Measurements from ENCODE around the gene PBX2. TPM values are rescaled to one million over a fixed set of nuclear protein-coding genes. Genes with fewer than 3 reads are reported as not detected.

PBX2 gene, protein sequence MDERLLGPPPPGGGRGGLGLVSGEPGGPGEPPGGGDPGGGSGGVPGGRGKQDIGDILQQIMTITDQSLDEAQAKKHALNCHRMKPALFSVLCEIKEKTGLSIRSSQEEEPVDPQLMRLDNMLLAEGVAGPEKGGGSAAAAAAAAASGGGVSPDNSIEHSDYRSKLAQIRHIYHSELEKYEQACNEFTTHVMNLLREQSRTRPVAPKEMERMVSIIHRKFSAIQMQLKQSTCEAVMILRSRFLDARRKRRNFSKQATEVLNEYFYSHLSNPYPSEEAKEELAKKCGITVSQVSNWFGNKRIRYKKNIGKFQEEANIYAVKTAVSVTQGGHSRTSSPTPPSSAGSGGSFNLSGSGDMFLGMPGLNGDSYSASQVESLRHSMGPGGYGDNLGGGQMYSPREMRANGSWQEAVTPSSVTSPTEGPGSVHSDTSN
- total RNA-seq (44.1 TPM), polyA plus RNA-seq (62.2 TPM)

DNA sequence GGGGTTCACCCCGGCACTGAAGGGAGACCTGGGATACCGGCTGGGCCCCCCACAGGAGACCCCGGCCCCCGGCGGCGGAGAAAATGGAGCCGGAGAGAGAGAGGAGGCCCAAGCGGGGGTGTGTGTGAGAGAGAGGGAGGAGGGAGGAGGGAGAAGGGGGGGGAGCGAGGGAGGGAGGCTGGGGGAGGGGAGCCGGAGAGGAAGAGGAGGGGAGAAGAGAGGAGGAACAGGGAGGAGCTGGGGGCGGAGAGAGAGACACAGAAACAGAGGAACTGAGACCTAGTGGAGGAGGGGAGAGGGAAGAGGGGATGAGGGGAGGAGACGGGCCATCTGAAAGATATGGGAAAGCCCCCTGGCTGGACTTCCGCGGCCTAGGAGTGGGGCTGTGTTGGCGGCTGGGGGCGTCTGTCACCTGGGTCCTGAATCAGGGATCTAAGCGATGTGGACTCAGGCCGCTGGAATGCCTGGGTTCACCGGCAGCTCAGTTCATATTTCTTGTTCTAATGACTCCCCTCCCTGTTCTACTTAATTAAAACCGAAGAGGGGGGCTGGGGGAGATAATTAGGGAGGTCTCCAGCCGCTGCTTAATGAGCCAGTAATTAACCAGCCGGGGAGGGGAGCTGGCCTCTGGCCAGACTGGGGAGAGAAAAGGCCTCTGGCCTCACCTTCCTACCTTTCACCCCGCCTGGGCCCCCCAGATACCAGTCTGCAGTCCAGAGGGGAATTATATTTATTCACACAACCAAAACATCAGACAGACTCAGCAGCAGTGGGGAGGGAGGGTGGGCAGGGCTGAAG, at the start of gene PBX2:
PBX2 (minus strand) TSS at position 149 of the 798 bp plus-strand sequence. CDS start 287 bp downstream, outside the sequence.
- H3K4me1 ChIP-seq (ENCODE audit: insufficient read depth): no peaks in the 10 kb centered on the region

DNA sequence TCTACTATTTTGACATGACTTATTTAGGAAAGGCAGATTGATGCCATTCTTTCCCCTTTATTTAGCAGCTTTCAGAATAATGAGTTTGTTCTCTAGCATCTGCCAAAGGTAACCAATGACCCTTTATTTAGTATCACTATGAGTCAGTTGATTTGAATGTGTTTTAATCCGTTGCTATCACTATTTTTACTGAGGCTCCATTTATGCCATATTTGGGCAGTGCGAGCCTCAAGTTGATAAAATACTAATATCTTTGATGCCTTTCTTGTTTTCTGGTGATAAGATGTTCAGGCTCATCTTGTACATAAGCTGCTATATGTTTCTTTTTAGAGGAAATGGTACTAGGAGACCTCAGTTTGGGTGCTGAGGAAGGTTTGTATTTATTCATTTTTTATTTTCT, 49.5 kb upstream of the PBX2 start:
- no peak overlapping the region for H3K4me3 ChIP-seq (ENCODE audit: low read depth, low read length)
- WGBS: 64% methylated on average over 2 of the region's 2 CpGs
- H3K36me3 ChIP-seq (ENCODE audit: insufficient read depth): no peaks in the 10 kb centered on the region

More for the DNA sequence above, at the start of gene PBX2:
- Histone ChIP-seq H3K36me3 (ENCODE audit: insufficient read depth) (no peaks in the 10 kb centered on the region), H3K27ac (ENCODE audit: low read depth) (peak within 1 kb of the TSS; percentile 96), H3K4me3 (ENCODE audit: low read depth, low read length) (peak within 1 kb of the TSS; percentile 81)
- peak; percentile 91 for DNase-seq (ENCODE audit: extremely low spot score)
- 2% methylated on average over 23 of the region's 23 CpGs for WGBS

DNA sequence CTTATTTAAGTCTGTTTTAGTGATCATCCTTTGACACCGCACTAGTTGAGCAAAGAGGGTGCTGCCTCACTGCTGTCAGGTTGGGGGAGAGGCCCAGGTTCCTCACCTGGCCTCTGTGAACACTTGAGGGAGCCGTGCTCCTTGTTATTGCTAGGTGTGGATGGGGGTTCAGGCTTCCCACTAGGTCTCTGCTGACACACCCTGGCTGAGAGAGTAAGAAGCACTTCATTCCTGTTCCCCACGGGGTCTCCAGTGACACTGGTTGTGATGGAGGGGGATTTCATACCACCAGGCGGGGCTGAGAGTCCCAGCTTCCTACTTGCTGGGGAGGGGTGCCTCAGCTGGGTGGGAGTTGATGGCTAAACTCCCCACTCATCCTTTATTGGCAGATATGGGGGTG, 44.9 kb upstream of the PBX2 start:
- no peaks in the 10 kb centered on the region for H3K36me3 ChIP-seq (ENCODE audit: insufficient read depth)
- no peak overlapping the region for H3K4me3 ChIP-seq (ENCODE audit: low read depth, low read length)
- no peak overlapping the region for H3K27ac ChIP-seq (ENCODE audit: low read depth)
- WGBS: 51% methylated on average over 4 of the region's 4 CpGs
- no peaks in the 10 kb centered on the region for H3K4me1 ChIP-seq (ENCODE audit: insufficient read depth)
- no peak for DNase-seq (ENCODE audit: extremely low spot score)

More for the DNA sequence above, 49.5 kb upstream of the PBX2 start:
- H3K4me1 ChIP-seq (ENCODE audit: insufficient read depth): no peaks in the 10 kb centered on the region
- DNase-seq (ENCODE audit: extremely low spot score): no peak
- H3K27ac ChIP-seq (ENCODE audit: low read depth): no peak overlapping the region

DNA sequence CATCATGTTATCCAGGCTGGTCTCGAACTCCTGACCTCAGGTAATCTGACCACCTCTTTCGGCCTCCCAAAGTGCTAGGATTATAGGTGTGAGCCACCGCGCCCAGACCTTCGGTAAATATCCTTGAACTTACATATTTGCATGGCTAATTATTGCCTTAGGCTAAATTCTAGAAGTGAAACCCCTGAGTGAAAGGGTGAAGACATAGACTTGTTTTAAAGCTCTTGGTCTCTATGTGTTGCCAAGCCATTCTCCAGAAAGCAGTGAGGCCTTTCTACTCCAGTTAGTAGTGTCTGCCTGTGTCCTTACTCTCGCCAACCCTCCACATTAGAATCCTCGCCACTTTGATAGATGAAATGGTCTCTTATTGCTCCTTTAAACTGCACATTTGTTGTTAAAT, 36.4 kb upstream of the PBX2 start:
- no peak for DNase-seq (ENCODE audit: extremely low spot score)
- Histone ChIP-seq H3K4me3 (ENCODE audit: low read depth, low read length) (no peak overlapping the region), H3K27ac (ENCODE audit: low read depth) (no peak overlapping the region), H3K36me3 (ENCODE audit: insufficient read depth) (no peaks in the 10 kb centered on the region), H3K4me1 (ENCODE audit: insufficient read depth) (no peaks in the 10 kb centered on the region)
- WGBS: 91% methylated on average over 7 of the region's 7 CpGs

DNA sequence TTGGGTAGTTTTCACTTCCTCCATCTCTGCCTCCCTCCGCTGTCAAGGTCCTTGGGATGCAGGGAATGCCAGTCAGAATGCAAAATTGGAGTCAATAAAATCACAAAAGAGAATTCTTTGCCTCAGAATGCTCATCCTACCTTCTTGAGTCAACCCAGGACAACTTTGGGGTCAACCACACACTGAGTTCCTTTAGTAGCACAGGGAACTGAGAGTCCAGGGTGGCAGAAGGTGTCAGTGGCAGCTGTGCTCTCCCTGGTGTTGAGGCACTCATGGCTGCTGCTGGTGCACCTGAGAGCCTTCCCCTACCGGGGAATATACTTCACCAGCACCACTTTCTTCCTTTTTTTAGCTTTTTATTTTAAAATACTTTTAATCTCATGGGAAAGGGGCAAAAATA, 34.7 kb upstream of the PBX2 start:
- WGBS: 82% methylated on average over 2 of the region's 2 CpGs
- Histone ChIP-seq H3K4me3 (ENCODE audit: low read depth, low read length) (no peak overlapping the region), H3K4me1 (ENCODE audit: insufficient read depth) (no peaks in the 10 kb centered on the region), H3K36me3 (ENCODE audit: insufficient read depth) (no peaks in the 10 kb centered on the region), H3K27ac (ENCODE audit: low read depth) (no peak overlapping the region)
- DNase-seq (ENCODE audit: extremely low spot score): no peak

DNA sequence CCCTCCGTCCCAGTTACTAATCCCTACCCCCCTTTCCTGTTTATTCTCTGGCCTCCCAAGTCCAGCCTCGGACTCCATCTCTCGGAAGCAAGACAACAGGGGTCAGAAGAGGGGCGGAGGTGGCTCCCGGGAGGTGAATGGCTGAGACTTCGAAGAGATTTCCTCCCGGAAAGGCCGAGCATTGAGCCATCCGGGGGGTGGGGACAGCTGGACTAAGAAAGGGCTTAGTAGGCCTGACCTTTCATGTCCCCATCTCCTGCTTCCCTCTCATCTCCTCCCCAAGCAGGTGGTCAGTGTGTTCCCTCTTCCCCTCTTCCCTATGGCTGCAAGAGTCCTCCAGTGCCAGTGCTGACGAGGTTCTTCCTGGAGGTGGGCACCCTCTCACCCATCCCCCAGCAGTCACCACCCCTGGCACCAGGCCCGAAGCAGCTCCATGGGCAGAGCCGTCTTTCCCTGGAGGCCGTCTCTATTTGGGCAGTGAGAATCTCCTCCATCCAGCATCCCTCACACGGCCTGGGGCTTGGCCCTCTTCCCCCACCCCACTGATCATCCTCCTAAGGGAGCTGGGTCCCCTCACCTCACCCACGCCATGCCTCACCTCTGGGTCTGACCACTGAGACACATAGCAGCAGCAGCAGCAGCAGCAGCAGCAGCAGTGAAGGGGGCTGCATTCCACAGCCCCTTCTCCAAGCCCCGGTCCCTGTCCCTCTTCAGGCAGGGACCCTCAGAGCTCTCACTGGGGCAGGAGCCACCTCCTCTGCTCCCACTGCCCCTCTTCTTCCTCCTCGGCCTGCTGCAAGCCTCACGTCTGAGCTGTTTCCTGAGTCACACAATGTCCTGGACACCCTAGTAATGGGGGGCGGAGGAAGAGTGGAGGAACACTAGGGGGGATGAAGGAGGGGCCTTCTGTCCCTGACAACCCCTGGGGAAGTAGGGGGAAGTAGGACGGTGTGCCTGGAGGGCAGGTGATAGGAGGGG, 33.5 kb upstream of the PBX2 start, which contains the start of gene NOTCH4:
NOTCH4 (minus strand) TSS at position 810 of the 978 bp plus-strand sequence; CDS start at position 671, 139 bp downstream.
- Histone ChIP-seq H3K4me3 (ENCODE audit: low read depth, low read length) (no peak within 1 kb of the TSS), H3K4me1 (ENCODE audit: insufficient read depth) (no peaks in the 10 kb centered on the region), H3K27ac (ENCODE audit: low read depth) (no peak within 1 kb of the TSS), H3K36me3 (ENCODE audit: insufficient read depth) (no peaks in the 10 kb centered on the region)
- no peak for DNase-seq (ENCODE audit: extremely low spot score)
- WGBS: 33% methylated on average over 20 of the region's 20 CpGs

DNA sequence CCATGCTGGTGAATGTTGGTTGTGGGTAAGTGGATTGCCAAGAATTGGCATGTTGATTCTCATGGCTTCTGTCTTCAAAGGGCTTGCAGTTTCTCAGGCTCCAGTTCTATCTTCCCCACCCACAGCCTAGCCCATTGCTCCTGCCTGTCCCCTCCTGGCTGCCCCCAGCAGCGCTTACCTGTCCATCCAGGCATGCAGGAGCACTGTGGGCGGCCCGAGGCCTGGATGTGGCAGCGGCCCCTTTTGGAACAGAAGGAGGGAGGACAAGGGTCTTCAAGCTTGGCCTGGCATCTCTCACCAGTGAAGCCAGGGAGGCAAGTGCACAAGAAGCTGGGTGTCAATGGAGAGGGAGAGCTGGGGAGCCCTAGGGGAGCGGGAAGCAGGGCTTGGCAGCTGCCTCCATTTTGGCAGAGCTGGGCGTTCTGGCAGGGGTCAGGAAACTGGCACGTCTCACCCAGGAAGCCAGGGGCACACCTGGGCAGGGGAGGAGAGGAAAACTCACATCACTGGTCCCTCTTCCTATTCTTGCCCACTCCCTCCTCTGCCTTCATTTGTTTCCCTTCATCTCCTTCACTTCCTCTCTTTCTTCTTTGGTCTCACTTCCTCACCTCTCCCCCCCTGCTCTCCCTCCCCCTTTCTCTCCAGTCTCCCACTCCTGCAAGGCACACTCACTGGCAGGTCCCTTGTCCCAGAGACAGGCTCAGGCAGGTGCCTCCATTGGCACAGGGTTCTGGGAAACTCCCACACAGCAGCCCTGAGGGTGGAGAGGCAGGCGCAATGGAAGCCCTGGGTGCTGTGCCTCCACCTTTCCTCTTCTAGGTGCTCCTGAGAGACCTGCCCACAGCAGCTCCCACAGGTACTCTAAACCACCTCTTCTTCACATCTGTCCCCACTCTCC, 32.6 kb upstream of the PBX2 start:
- H3K36me3 ChIP-seq (ENCODE audit: insufficient read depth): no peaks in the 10 kb centered on the region
- H3K4me3 ChIP-seq (ENCODE audit: low read depth, low read length): no peak overlapping the region
- no peak for DNase-seq (ENCODE audit: extremely low spot score)
- 85% methylated on average over 8 of the region's 8 CpGs for WGBS
- H3K27ac ChIP-seq (ENCODE audit: low read depth): no peak overlapping the region
- no peaks in the 10 kb centered on the region for H3K4me1 ChIP-seq (ENCODE audit: insufficient read depth)

DNA sequence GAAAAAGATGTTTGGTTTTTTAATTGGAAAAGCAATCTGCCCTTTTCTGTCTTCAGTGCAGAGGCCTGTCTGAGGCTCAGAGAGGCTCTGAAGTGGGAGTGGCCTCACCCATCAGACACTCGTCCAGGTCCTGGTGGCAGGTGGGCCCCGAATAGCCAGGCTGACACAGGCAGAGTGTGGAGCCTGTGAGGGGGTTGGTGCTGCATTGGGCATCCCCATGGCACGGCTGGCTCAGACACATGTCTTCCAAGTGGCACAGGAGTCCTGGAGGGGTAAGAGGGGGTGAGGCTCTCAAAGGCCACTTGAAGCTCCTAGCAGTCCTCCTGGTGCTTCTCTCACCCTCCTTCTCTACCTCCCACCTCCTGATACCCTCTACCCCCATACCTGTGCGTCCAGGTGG, 30.0 kb upstream of the PBX2 start:
- WGBS: 68% methylated on average over 4 of the region's 4 CpGs
- H3K4me1 ChIP-seq (ENCODE audit: insufficient read depth): no peaks in the 10 kb centered on the region
- no peak overlapping the region for H3K27ac ChIP-seq (ENCODE audit: low read depth)
- no peak overlapping the region for H3K4me3 ChIP-seq (ENCODE audit: low read depth, low read length)
- no peak for DNase-seq (ENCODE audit: extremely low spot score)
- no peaks in the 10 kb centered on the region for H3K36me3 ChIP-seq (ENCODE audit: insufficient read depth)

DNA sequence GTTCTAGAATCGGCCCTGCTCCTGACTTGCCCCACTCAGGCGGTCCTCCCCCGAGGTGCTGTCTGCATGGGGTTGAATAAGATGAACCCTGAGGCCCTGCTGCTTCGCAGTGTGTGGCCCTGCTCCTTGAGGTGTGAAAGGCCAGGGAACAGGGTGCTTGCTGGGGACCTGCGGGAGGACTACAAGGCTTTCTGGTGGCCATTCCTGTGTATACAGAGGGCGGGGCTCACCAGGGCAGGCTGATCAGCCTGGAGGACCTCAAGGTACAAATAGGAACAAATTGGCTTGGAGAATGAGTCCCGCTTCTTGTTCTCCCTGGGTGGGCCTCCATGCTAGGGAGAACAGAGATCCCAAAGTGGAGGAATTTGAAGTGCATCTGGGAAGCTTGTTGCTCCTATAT, 28.2 kb upstream of the PBX2 start:
- Histone ChIP-seq H3K27ac (ENCODE audit: low read depth) (no peak overlapping the region), H3K4me3 (ENCODE audit: low read depth, low read length) (no peak overlapping the region), H3K36me3 (ENCODE audit: insufficient read depth) (no peaks in the 10 kb centered on the region), H3K4me1 (ENCODE audit: insufficient read depth) (no peaks in the 10 kb centered on the region)
- 71% methylated on average over 7 of the region's 7 CpGs for WGBS
- DNase-seq (ENCODE audit: extremely low spot score): no peak

DNA sequence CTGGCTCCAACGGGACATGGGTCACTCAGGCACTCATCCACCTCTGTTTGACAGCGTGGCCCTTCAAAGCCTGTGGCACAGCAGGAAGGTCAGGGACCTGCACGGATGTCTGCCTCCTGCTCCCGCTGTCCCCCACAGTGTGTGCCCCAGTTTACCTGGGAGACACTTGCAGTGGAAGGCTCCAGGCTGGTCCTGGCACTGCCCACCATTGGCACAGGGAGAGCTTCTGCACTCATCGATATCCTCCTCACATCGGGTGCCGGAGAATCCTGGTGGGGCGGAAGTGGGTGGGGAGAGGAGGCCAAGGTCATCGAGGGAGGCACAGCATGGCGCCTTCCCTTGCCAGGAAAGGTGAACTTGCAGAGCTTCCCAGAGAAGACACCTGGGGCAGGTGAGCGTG, 27.0 kb upstream of the PBX2 start:
- H3K4me1 ChIP-seq (ENCODE audit: insufficient read depth): no peaks in the 10 kb centered on the region
- 88% methylated on average over 11 of the region's 11 CpGs for WGBS
- H3K36me3 ChIP-seq (ENCODE audit: insufficient read depth): no peaks in the 10 kb centered on the region
- H3K27ac ChIP-seq (ENCODE audit: low read depth): no peak overlapping the region
- H3K4me3 ChIP-seq (ENCODE audit: low read depth, low read length): no peak overlapping the region
- no peak for DNase-seq (ENCODE audit: extremely low spot score)

DNA sequence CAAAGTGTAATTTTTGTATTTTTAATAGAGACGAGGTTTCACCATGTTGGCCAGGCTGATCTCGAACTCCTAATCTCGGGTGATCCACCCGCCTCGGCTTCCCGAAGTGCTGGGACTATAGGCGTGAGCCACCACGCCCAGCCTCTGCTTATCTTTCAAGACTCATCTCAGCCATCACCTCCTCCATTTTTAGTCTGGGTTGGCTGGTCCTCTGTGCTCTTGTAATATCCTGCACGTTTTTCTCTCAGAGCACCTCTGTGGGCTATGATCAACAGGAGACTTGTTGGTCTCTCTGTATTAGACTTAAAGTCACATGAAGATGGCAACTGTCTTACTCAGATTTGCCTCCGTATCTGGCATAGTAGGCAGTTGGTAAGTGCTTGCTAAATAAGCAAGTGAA, 26.3 kb upstream of the PBX2 start:
- H3K4me1 ChIP-seq (ENCODE audit: insufficient read depth): no peaks in the 10 kb centered on the region
- WGBS: 78% methylated on average over 10 of the region's 10 CpGs
- H3K36me3 ChIP-seq (ENCODE audit: insufficient read depth): no peaks in the 10 kb centered on the region
- no peak overlapping the region for H3K4me3 ChIP-seq (ENCODE audit: low read depth, low read length)
- DNase-seq (ENCODE audit: extremely low spot score): no peak
- H3K27ac ChIP-seq (ENCODE audit: low read depth): no peak overlapping the region

DNA sequence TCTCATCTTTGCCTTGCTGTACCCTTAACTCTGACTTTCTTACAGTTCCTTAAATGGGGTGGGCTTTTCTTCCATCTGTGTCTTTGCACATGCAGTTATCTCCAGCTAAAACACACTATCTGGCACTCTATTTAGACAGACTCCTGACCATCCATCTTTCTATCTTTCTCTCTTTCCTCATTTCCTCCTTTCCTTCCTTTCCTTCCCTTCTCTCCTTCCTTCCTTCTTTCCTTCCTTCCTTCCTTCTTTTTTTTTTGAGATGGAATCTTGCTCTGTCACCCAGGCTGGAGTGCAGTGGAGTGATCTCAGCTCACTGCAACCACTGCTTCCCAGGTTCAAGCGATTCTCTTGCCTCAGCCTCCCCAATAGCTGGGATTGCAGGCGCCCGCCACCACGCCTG, 25.6 kb upstream of the PBX2 start:
- Histone ChIP-seq H3K4me3 (ENCODE audit: low read depth, low read length) (no peak overlapping the region), H3K4me1 (ENCODE audit: insufficient read depth) (no peaks in the 10 kb centered on the region), H3K27ac (ENCODE audit: low read depth) (no peak overlapping the region), H3K36me3 (ENCODE audit: insufficient read depth) (no peaks in the 10 kb centered on the region)
- DNase-seq (ENCODE audit: extremely low spot score): no peak
- WGBS: 88% methylated on average over 4 of the region's 4 CpGs
